Measurements from ENCODE around the gene WFDC10A.
"Not testable (repeated sequence)": the region's sequence is repeated elsewhere in the genome, so short reads cannot be mapped to it uniquely, and the experiment has no call there.

WFDC10A gene

GRCh38 chr20:45649312-45649863, 19.8 kb downstream of the WFDC10A start:
- no peak for DNase-seq

DNA sequence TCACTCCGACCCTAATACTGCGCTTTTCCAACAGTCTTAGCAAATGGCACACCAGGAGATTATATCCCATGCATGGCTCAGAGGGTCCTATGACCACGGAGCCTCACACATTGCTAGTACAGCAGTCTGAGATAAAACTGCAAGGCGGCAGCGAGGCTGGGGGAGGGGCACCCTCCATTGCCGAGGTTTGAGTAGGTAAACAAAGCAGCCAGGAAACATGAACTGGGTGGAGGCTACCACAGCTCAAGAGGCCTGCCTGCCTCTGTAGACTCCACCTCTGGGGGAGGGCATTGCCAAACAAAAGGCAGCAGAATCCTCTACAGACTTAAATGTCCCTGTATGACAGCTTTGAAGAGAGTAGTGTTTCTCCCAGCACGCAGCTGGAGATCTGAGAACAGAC, 22.2 kb downstream of the WFDC10A start:
- not testable (repeated sequence) for DNase-seq

DNA sequence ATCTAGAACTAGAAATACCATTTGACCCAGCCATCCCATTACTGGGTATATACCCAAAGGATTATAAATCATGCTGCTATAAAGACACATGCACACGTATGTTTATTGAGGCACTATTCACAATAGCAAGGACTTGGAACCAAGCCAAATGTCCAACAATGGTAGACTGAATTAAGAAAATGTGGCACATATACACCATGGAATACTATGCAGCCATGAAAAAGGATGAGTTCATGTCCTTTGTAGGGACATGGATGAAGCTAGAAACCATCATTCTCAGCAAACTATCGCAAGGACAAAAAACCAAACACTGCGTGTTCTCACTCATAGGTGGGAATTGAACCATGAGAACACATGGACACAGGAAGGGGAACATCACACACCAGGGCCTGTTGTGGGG, 27.5 kb downstream of the WFDC10A start:
- not testable (repeated sequence) for DNase-seq

DNA sequence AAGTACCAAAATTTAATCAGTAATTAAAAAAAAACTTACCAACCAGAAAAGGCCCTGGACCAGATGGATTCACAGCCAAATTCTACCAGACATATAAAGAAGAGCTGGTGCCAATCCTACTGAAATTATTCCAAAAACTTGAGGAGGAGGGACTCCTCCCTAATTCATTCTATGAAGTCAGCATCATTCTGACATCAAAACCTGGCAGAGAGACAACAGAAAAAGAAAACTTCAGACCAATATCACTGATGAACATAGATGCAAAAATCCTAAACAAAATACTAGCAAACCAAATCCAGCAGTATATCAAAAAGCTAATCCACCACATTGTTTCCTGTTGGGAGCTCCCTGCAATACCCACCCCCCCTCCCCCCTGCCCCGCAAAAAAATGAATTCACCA, 40.6 kb downstream of the WFDC10A start, which contains the start of gene WFDC11:
Gene WFDC11 (minus strand): TSS at position 101 of the 400 bp plus-strand sequence. CDS start 19,639 bp downstream, outside the sequence.
- no peak for DNase-seq

DNA sequence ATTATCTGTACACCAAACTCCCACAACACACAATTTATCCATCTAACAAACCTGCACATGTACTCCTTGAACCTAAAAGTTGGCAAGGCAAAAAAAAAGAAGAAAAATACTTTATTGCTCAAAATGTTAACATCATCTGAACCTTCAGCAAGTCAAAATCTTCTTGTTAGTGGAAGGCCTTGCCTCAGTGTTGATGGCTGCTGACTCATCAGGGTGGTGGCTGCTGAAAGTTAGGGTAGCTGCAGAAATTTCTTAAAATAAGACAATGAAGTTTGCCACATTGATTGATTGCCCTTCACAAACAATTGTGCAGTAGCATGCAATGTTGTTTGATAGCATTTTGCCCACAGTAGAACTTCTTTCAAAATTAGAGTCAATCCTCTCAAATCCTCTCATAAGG, 43.2 kb downstream of the WFDC10A start:
- DNase-seq, result no peak

- no peak for DNase-seq
These were observed 50.1 kb downstream of the WFDC10A start for GRCh38 chr20:45679650-45680049.
